ENCODE data around the gene PICK1. TPM values are rescaled to one million over a fixed set of nuclear protein-coding genes. Genes with fewer than 3 reads are reported as not detected.
A peak's percentile ranks its signal among the peaks of the same experiment; 100 is the strongest.
"Not testable (repeated sequence)": the region's sequence is repeated elsewhere in the genome, so short reads cannot be mapped to it uniquely, and the experiment has no call there.

PICK1 gene
- polyA plus RNA-seq, 1 donor (not counting 4 experiments of a cell fraction or from before 2014, with no cell fraction given) = 26.8 TPM

- no peaks in the 10 kb centered on the region for H3K9me3 ChIP-seq (ENCODE audit: control insufficient read depth, low read depth, low read length)
- H3K36me3 ChIP-seq (ENCODE audit: control insufficient read depth in 2 of 2, extremely low read depth in 1 of 2, insufficient read depth in 2 of 2, low read length in 2 of 2) = peaks cover 0 to 1% of the 10 kb centered on the region in 2 experiments
- no peaks in the 10 kb centered on the region for H4K20me1 ChIP-seq (ENCODE audit: control insufficient read depth, extremely low read depth, insufficient read depth, low read length)
- no peak overlapping the region for H3K4me3 ChIP-seq (ENCODE audit: control insufficient read depth in 2 of 3, extremely low read depth in 1 of 3, insufficient read depth in 2 of 3, low read depth in 1 of 3, low read length in 3 of 3)
- TF ChIP-seq EZH2 (IDR thresholded peaks at IDR 0.05; ENCODE audit: low read length) = no peak
- TF ChIP-seq, protein P1, sequence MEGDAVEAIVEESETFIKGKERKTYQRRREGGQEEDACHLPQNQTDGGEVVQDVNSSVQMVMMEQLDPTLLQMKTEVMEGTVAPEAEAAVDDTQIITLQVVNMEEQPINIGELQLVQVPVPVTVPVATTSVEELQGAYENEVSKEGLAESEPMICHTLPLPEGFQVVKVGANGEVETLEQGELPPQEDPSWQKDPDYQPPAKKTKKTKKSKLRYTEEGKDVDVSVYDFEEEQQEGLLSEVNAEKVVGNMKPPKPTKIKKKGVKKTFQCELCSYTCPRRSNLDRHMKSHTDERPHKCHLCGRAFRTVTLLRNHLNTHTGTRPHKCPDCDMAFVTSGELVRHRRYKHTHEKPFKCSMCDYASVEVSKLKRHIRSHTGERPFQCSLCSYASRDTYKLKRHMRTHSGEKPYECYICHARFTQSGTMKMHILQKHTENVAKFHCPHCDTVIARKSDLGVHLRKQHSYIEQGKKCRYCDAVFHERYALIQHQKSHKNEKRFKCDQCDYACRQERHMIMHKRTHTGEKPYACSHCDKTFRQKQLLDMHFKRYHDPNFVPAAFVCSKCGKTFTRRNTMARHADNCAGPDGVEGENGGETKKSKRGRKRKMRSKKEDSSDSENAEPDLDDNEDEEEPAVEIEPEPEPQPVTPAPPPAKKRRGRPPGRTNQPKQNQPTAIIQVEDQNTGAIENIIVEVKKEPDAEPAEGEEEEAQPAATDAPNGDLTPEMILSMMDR (optimal IDR thresholded peaks at IDR 0.05 in 1 of 3, IDR thresholded peaks at IDR 0.05 in 1 of 3, conservative IDR thresholded peaks at IDR 0.05 in 1 of 3; ENCODE audit: extremely low read depth in 1 of 3, insufficient read depth in 2 of 3, low read length in 3 of 3) = no peak
- H3K4me2 ChIP-seq (ENCODE audit: control insufficient read depth, extremely low read depth, insufficient read depth, low read depth, low read length) = no peak overlapping the region
- no peak for DNase-seq (ENCODE audit: low read depth, low spot score)
- peak; percentile 59 for FAIRE-seq
- H3K4me1 ChIP-seq (ENCODE audit: control insufficient read depth, extremely low read depth, insufficient read depth, low read length) = peaks cover 17% of the 10 kb centered on the region
- H3K79me2 ChIP-seq (ENCODE audit: control insufficient read depth, insufficient read depth, low read length) = no peaks in the 10 kb centered on the region
- no peak overlapping the region for H3K9ac ChIP-seq (ENCODE audit: control insufficient read depth, extremely low read depth, insufficient read depth, low read length)
- no peak overlapping the region for H3K27ac ChIP-seq (ENCODE audit: control insufficient read depth, insufficient read depth, low read length)
- H3K27me3 ChIP-seq (ENCODE audit: control insufficient read depth, extremely low read depth, insufficient read depth, low read length) = no peaks in the 10 kb centered on the region
- H3K9me1 ChIP-seq (ENCODE audit: control insufficient read depth, extremely low read depth, insufficient read depth, low read length) = no peaks in the 10 kb centered on the region
- dilution Hi-C loops (cut with MboI; ENCODE audit: extremely low pct_ligation_motif_present, low sequenced_read_pairs) = no loop called here
- no peak overlapping the region for H2AFZ ChIP-seq (ENCODE audit: control insufficient read depth, low read length)
Measured at GRCh38 chr22:38118182-38118581, 61.0 kb downstream of the PICK1 start.

- dilution Hi-C loops (cut with MboI; ENCODE audit: extremely low pct_ligation_motif_present, low sequenced_read_pairs); H3K9me1 ChIP-seq (ENCODE audit: control insufficient read depth, extremely low read depth, insufficient read depth, low read length); H2AFZ ChIP-seq (ENCODE audit: control insufficient read depth, low read length); H3K4me3 ChIP-seq (ENCODE audit: control insufficient read depth in 2 of 3, extremely low read depth in 1 of 3, insufficient read depth in 2 of 3, low read depth in 1 of 3, low read length in 3 of 3); DNase-seq (ENCODE audit: low read depth, low spot score); H3K79me2 ChIP-seq (ENCODE audit: control insufficient read depth, insufficient read depth, low read length); H3K9ac ChIP-seq (ENCODE audit: control insufficient read depth, extremely low read depth, insufficient read depth, low read length); H3K27me3 ChIP-seq (ENCODE audit: control insufficient read depth, extremely low read depth, insufficient read depth, low read length); H3K9me3 ChIP-seq (ENCODE audit: control insufficient read depth, low read depth, low read length); H3K36me3 ChIP-seq (ENCODE audit: control insufficient read depth in 2 of 2, extremely low read depth in 1 of 2, insufficient read depth in 2 of 2, low read length in 2 of 2); FAIRE-seq; H3K27ac ChIP-seq (ENCODE audit: control insufficient read depth, insufficient read depth, low read length); H3K4me2 ChIP-seq (ENCODE audit: control insufficient read depth, extremely low read depth, insufficient read depth, low read depth, low read length); H4K20me1 ChIP-seq (ENCODE audit: control insufficient read depth, extremely low read depth, insufficient read depth, low read length): not testable (repeated sequence)
- peaks cover 17% of the 10 kb centered on the region for H3K4me1 ChIP-seq (ENCODE audit: control insufficient read depth, extremely low read depth, insufficient read depth, low read length)
Measured at GRCh38 chr22:38118747-38119146, 61.5 kb downstream of the PICK1 start.

All from keratinocyte (primary cell).